GM18517 (cell line): ENCODE data around the gene PTBP2.

Experiments used
- ATAC-seq: cut with Tn5 transposase; IDR thresholded peaks from one replicate; pipeline ENCODE4 v1.9.1; 2021; ENCODE audit warnings: mild to moderate bottlenecking, moderate library complexity; ENCODE audit not compliant: unreplicated experiment

PTBP2 gene

DNA sequence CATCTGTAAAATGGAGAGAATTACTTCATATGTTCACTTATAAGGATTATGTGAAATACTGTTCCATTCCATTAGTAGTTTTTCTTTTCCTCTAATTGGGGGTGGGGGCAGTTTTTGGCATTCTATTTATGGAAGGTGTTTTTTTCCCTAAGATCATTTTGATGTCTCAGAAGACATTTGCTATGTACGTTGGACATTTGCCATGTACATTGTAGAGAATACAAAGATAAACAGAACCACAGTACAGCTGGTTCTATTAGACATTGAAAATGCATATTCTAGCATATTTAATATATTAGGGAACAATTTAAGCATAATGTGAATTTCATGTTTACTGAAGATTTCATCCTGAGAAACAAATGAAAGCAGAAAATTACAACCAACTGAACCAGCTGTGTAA is 98.5 kb downstream of the PTBP2 start:
- ATAC-seq: no peak

DNA sequence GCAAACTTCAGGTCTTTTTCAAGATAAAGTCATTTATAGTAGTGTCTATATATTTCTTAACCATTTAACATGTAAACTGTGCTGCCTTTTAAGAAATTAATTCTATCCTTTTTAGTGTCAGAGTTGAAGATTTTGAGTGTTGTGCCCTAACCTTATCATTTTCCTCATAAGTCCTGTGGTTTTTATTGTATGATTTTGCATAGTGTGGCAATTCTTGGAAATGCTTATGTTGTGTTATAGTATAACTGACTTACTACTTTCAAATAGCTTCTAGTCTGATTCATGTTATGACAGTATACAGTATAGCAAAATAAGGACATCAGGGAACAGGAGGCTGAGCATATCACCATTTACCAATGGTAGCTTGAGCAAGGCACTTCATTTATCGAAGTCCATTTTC is 99.1 kb downstream of the PTBP2 start:
- no peak for ATAC-seq

DNA sequence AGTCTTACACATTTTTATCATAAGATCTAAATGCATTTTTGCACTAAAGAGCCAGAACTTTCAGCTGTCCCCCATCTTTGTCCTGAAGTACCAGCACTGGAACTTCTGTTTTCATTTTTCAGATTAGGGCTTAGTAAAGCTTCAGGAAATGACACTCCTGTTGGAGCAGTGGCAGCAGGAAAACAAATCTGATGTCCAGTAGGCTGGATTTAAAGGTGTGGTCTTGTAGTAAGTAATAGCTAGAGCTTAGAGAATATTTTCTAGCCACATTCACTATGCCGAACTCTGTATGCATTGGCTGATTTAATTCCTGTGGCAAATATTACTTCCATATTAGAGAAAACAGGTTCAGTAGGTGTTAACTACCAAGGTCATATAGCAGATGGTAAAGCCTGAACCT is 103.6 kb downstream of the PTBP2 start:
- no peak for ATAC-seq

DNA sequence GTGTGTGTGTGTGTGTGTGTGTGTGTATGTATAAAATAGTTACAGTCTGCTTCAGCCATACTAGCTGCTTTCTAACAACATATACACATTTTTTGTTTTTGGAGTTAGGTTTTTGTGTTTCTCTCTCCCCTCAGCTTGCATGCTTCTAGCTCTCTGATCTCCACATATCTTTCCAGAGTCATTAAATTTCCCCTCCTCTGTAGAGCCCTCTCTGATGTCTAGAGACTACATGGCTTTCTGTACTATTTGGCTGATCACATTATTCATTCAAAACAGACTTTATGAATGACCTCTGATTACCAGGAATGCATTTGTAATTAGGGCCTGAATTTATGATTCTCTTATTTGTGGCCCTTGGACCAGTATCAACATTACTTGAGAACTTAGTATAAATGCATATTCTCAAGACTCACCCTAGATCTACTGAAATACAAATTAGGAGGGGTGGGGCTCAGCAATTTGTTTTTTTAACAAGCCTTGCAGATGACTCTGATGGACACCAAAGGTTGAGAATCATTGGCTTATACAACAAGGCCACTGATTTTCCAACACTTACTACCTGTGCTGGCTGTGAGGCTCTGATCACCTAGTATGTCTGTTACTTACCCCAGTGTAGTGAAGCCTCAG is 104.5 kb downstream of the PTBP2 start:
- ATAC-seq: no peak

DNA sequence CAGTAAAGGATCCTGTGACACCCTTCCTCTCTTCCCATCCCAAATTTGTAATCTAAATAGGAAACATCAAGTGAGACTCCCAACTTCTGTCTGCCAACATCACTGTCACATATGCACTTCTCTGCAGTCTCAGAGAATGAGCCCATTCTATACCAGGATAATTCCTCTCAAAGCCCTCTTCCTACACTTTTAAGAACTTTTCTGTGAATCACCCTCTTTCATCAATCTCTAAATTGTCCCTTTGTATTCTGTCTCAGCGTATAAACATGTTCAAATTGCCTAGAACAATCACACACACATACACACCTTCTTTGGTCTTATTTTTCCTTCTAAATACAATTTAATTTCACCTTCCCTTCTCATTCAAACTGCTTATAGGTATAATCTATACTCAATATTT is 111.8 kb downstream of the PTBP2 start:
- ATAC-seq: no peak

DNA sequence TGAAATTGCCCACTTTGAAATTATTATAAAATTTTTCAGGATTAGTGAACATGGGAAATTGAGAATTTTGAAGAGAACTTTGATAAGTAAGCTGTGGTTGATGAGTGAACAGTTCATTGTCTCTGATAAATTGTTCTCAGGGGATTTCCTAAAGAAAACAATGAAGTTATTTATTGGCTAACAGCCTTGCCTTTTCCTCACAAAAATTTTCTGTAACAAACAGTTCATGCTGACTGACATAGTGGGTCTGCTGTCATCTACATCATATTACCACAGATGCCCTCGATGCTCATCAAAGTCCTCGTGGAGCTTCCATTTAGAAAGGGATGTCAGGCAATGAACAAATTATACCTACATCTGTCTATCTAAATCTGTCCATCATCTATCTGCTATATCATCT is 113.4 kb downstream of the PTBP2 start:
- no peak for ATAC-seq

DNA sequence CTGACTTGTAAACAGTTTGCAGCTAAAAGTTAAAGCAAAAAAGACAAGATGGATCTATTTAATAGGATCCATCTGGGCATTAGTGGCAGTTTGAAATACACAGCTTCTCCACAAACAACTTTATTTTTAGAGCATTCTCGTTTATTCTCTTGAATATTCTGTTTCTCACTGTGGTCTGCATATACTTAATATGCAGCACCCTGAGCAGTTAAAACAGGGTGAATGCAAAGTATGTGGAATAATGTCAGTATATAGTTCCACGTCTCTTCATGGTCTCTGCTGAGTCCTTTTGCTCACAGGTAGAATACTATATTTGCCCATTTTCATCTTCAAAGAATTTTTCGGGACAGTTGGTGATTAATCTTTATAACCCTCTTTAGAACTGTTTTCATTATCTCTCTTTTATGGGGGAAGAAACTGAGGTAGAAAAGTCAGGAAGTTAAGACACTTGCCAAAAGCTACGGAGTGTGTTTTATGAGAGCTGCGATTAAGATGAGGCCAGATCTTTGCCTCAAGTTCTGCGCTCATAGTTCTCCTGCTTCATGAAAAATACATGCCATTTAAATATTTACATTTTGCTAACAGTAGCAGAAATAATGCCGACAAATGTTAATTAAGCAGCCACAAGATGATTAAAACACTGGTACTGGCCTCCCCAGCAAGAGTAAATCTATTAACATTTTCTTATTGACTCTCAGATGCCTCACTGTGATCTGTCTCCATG is 115.6 kb downstream of the PTBP2 start:
- ATAC-seq: no peak

DNA sequence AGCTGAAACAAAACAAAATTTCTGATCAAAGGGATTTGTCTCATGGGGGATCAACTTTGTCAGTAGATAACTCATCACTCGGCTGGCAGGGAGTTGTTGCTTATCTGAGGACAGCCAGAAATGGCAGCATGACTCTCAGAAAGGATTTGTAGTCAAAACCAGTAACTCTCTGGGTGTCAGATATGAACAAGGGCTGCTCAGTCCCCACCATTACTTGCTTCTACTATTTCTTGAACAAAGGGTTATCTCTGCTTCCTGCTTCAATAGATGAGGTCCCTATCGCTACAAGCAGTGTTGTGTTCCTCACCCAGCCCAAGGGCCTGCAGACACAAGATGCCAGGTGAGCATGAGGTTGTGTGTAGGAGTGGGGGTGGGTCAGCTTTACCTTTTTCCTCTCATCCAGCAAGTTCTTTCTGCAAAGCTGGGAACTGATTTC is 116.2 kb downstream of the PTBP2 start:
- no peak for ATAC-seq

DNA sequence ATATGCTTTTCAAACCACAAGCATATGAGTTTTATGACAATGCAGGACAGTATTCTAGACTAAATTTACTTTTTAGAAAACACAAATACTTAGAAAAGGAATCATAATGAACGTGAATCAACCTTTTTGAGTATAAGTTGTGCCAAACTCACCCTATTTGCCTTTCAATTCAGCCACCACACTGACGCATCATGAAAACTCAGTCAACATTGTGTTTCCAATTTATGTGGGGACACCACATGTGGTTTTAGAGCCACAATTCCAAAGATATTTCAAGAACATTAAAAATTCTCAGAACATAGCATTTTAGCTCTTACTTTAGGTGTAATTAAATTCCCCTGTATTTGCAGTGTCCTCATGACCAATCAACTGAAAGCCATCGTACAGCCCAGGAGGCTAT is 118.8 kb downstream of the PTBP2 start:
- no peak for ATAC-seq

DNA sequence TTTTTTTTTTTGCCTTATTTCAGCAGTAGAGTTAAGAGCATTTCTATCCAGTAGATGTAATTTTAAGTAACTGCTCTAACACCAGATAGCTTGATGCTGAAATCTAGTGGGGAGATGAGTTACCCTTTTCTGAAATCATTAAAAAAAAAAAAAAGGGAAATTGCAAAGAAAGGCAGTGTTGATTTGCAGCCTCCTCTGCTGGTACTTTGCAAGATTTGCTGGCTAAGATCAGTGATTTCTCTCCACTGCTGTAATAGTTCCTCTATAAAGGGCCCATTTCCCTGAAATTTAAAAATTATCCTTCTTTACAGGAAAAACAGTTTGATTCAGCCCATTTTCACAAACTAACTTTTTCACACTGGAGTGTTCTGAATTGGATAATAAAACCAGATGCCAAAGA is 120.6 kb downstream of the PTBP2 start:
- ATAC-seq: no peak

DNA sequence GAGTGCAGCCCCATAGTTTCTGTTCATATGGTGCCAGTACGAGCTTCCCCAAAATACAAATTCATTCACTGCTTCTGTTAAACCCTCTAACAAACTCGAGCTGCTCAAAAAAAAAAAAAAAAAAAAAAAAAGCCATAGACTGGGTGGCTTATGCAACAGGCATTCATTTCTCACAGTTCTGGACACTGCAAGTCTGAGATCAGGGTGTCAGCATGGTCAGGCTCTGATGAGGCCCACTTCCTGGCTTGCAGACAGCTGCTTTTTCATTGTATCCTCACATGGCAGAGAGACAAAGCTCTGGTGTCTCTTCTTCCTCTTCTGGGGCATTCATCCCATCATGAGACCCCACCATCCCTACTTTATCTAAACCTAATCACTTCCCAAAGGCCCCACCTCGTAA is 121.6 kb downstream of the PTBP2 start:
- ATAC-seq: no peak

DNA sequence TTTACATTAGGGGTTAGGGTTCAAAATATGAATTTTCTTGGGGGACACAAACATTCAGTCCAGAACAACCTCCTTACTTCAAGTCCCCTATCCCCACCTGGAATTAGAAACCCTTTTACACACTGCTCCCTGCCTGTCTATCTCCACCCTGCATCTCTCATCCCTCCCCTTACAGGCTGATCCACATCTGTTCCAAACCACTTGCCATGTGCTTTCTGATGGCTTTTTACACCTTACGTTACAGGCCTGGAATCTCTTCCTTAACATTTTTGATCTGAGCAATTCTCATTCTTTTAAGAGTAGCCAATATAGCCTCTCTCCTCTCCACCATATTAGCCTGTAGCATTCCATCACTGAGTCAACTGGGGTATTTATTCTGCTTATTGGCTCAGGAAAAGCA is 122.0 kb downstream of the PTBP2 start:
- ATAC-seq: no peak

DNA sequence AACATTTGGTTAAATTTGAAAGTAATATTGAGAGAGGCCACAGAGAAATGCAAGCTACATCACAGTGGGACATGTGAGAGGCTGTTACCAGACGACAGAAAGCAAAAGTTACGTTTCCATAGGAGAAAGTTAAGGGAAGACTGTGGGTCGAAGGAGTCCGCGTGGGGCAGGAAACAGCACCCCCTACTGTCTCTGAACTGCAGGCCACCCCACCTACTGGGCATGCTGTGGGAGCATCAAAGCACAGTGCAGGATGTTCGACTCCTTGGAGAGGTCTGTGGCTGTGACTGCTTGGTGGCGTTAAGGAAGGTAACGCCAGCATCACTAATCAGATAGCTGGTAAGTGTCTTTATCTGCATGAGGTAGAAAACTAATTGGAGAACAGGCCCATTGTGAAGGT is 123.9 kb downstream of the PTBP2 start:
- ATAC-seq: no peak

DNA sequence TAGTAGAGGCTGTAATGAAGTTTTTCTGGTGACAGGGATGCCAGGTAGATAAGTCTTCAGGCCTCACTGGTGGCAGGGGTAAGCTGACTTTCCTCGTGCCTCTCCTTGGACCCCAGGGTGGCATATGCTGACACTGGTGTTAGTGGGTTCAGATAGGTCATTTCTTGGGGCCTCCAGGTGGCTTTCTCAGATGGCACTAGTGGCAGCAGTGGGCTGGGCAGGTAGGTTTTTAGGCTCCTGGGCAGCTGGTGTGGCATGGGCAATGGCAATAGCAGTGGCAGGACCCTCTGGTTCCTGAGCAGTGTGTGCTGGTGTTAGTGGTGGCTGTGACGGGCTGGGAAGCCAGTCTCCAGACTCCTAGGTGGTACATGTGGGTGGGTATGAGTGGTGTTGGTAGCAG is 140.3 kb downstream of the PTBP2 start:
- no peak for ATAC-seq

DNA sequence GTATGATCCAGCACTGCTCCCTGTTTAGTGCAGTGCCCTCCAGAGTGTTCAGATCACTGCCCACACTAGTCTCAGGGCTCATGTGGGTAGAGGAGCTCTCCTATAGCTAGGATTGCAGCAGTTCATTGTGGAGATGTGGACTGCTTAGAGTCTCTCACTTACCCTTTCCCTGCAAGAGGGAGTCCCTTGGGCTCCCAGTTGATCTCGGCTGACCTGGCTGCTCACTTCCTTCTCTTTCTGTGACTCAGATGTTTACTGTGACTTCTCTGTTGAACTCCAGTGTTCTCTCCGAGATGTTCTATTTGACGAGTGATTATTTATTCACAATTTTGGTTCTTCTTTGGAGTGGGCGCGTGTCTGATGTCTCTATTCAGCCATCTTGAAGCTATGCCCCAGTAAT is 141.9 kb downstream of the PTBP2 start:
- no peak for ATAC-seq
